RWPE1 (cell line): Measurements from ENCODE around the gene SULT1A1.
"Not testable (repeated sequence)": the region's sequence is repeated elsewhere in the genome, so short reads cannot be mapped to it uniquely, and the experiment has no call there.

Experiments
- CTCF ChIA-PET: fragments of 350-600 bp; sonication (Branson Sonifier 250); formaldehyde crosslinking; extraction: SDS; loops from one replicate; lab custom pipeline; 2021; lab: Yijun Ruan, JAX
- POLR2A ChIA-PET: fragments of 400-600 bp; formaldehyde crosslinking; extraction: SDS; loops from one replicate; lab custom pipeline; 2020; ENCODE audit warnings: antibody characterized with exemption; ENCODE audit not compliant: low non-redundant PET; lab: Yijun Ruan, JAX
- DNase-seq: peaks from one replicate; pipeline ENCODE4 v3.0.0; 2012; ENCODE audit warnings: low spot score
- H3K27ac ChIP-seq: fragments of 450-650 bp; 2 replicates; pipeline ENCODE4 v1.5.1; 2017
- TF ChIP-seq, protein P1 (sequence below): fragments of 450-650 bp; conservative IDR thresholded peaks from 2 replicates; pipeline ENCODE4 v1.5.1; 2017; ENCODE audit warnings: low read depth, mild to moderate bottlenecking

Gene SULT1A1

DNA sequence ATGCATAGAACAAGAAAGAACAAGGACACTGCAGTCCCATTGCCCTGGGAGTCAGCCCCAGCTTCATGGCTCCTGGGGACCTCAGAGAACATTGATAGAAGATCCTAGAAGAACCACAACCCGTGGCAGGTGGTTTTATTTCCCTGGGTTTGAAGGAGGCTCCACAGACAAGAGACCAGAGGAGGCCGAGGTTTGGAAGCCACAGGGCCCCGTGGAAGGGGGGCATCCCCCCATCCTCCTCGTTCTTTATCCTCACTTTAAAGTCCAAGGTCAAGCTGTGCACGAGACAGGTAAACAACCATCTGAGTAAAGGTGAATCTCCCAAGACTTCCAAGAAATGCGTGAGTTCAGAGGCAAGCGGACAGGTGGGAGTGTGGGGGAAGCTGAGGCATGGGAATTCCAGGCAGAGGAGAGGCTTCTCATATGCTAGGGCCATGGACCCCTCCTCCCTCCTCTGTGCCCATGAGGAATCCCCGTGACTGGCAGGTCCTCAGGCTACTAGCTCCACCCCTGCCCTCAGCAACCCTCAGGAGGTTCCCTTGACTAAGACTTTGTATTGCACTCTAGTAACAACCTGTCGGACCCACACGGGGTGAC, 849 bp upstream of the SULT1A1 start:
- CTCF ChIA-PET: interaction anchor here (0.6 kb wide), 1 partner anchor 42 kb away, joined by 3 read pairs; no protein-coding TSS in a partner anchor
- POLR2A ChIA-PET: interaction anchor here (1.2 kb wide), 1 partner anchor 13 kb away, joined by 6 read pairs; no protein-coding TSS in a partner anchor
- no peak for DNase-seq
- TF ChIP-seq, protein P1, sequence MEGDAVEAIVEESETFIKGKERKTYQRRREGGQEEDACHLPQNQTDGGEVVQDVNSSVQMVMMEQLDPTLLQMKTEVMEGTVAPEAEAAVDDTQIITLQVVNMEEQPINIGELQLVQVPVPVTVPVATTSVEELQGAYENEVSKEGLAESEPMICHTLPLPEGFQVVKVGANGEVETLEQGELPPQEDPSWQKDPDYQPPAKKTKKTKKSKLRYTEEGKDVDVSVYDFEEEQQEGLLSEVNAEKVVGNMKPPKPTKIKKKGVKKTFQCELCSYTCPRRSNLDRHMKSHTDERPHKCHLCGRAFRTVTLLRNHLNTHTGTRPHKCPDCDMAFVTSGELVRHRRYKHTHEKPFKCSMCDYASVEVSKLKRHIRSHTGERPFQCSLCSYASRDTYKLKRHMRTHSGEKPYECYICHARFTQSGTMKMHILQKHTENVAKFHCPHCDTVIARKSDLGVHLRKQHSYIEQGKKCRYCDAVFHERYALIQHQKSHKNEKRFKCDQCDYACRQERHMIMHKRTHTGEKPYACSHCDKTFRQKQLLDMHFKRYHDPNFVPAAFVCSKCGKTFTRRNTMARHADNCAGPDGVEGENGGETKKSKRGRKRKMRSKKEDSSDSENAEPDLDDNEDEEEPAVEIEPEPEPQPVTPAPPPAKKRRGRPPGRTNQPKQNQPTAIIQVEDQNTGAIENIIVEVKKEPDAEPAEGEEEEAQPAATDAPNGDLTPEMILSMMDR: no peak
- no peak overlapping the region for H3K27ac ChIP-seq

- POLR2A ChIA-PET, DNase-seq, CTCF ChIA-PET: not testable (repeated sequence)
- peak overlapping the region; percentile 31 for H3K27ac ChIP-seq
These were observed 812 bp downstream of the SULT1A1 start for GRCh38 chr16:28608867-28609596.

GRCh38 chr16:28608496-28608808, 1.4 kb downstream of the SULT1A1 start:
- POLR2A ChIA-PET, DNase-seq, H3K27ac ChIP-seq, CTCF ChIA-PET: not testable (repeated sequence)

GRCh38 chr16:28607681-28608495, 2.0 kb downstream of the SULT1A1 start:
- CTCF ChIA-PET: not testable (repeated sequence)

GRCh38 chr16:28607116-28607623, 2.7 kb downstream of the SULT1A1 start:
- H3K27ac ChIP-seq: no peak overlapping the region
- CTCF ChIA-PET: no interaction called here
- POLR2A ChIA-PET: no interaction called here
- DNase-seq: no peak
- TF ChIP-seq, protein P1: no peak

More at GRCh38 chr16:28607681-28608495, 2.0 kb downstream of the SULT1A1 start:
- H3K27ac ChIP-seq, POLR2A ChIA-PET, DNase-seq: not testable (repeated sequence)

GRCh38 chr16:28606291-28607115, 3.3 kb downstream of the SULT1A1 start:
- no peak overlapping the region for H3K27ac ChIP-seq
- no peak for DNase-seq
- ChIA-PET CTCF (no interaction called here), POLR2A (no interaction called here)
- TF ChIP-seq, protein P1: no peak

DNA sequence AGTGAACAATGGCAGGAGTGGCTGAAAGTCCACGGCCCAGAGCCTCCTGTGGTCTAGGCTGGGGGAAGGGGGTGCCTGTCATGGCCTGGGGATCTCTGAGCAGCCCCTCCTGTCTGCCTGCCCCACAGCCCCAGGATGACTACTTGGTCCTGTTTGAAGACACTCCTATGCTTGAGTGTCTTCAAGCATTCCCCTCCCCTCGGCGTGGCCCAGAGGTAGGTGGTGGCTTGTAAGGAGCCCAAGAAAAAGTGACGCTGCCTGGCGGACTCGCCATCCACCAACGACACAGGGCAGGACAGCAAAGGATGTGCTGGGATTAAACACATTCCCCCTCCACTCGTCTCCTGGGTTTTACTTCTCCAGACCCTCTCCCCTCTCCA, 5.7 kb downstream of the SULT1A1 start:
- ChIA-PET POLR2A (no interaction called here), CTCF (no interaction called here)
- TF ChIP-seq, protein P1: no peak
- no peak overlapping the region for H3K27ac ChIP-seq
- no peak for DNase-seq
